Activated CD4-positive, alpha-beta T cell treated with anti-CD3 and anti-CD28 coated beads for 24 hours (primary cell): ENCODE data around the gene F7.

Experiments used
- DNase-seq, 2 donors: peaks; one replicate each; pipeline ENCODE4 v3.0.0-alpha.2; 2020; ENCODE audit warnings: low read depth in 2 of 2

The F7 gene

GRCh38 chr13:113086991-113087922, 18.3 kb upstream of the F7 start:
- DNase-seq, result no peak

- no peak for DNase-seq
Observed at GRCh38 chr13:113087923-113088690, 17.5 kb upstream of the F7 start.

GRCh38 chr13:113088691-113089020, 16.9 kb upstream of the F7 start:
- DNase-seq, result no peak

- no peak for DNase-seq
Observed at GRCh38 chr13:113089693-113090414, 15.7 kb upstream of the F7 start.

- no peak for DNase-seq
Observed at GRCh38 chr13:113090415-113090770, 15.2 kb upstream of the F7 start.

- no peak for DNase-seq
Observed at GRCh38 chr13:113090806-113091205, 14.8 kb upstream of the F7 start.

GRCh38 chr13:113091211-113091771, 14.3 kb upstream of the F7 start:
- DNase-seq, result no peak

- no peak for DNase-seq
Observed at GRCh38 chr13:113091891-113092775, 13.5 kb upstream of the F7 start.

GRCh38 chr13:113092776-113093579, 12.6 kb upstream of the F7 start:
- DNase-seq, result no peak

- DNase-seq, result no peak
Observed at GRCh38 chr13:113093580-113094409, 11.8 kb upstream of the F7 start.

GRCh38 chr13:113094410-113094800, 11.2 kb upstream of the F7 start:
- no peak for DNase-seq

- DNase-seq, result no peak
Observed at GRCh38 chr13:113095146-113096051, 10.2 kb upstream of the F7 start.

- DNase-seq, result no peak
Observed at GRCh38 chr13:113096052-113096744, 9.4 kb upstream of the F7 start.

- no peak for DNase-seq
Observed at GRCh38 chr13:113096745-113097305, 8.8 kb upstream of the F7 start.

GRCh38 chr13:113097651-113098050, 7.9 kb upstream of the F7 start:
- DNase-seq, result no peak

- DNase-seq, result no peak
Observed at GRCh38 chr13:113098162-113098732, 7.3 kb upstream of the F7 start.

GRCh38 chr13:113099142-113099541, 6.4 kb upstream of the F7 start:
- no peak for DNase-seq
